OCI-LY1 (cell line): ENCODE results near the gene MAFG.

Experiments used
- H2AFZ ChIP-seq: fragments of 200-600 bp; sonication (generic), shearing (Covaris generic); 2 replicates; pipeline ENCODE4 v1.6.0; 2014; ENCODE audit warnings: antibody characterized with exemption, mild to moderate bottlenecking, low read length
- H3F3A ChIP-seq: fragments of 200-600 bp; sonication (generic), shearing (Covaris generic); 2 replicates; pipeline ENCODE4 v1.6.0; 2014; ENCODE audit warnings: mild to moderate bottlenecking, antibody characterized with exemption, low read length, moderate library complexity; ENCODE audit not compliant: insufficient read depth
- H3K27ac ChIP-seq: fragments of 200-600 bp; sonication (generic); 2 replicates; pipeline ENCODE4 v1.5.1; 2014; ENCODE audit warnings: low read length, mixed run types, mild to moderate bottlenecking, low read depth; ENCODE audit not compliant: poor library complexity, severe bottlenecking
- H3K27me3 ChIP-seq: fragments of 200-600 bp; sonication (generic); 2 replicates; pipeline ENCODE4 v1.6.0; 2014; ENCODE audit warnings: antibody characterized with exemption, mild to moderate bottlenecking, low read length, moderate library complexity; ENCODE audit not compliant: insufficient read depth
- H3K36me3 ChIP-seq: fragments of 200-600 bp; sonication (generic); 2 replicates; pipeline ENCODE4 v1.6.1; 2014; ENCODE audit warnings: mild to moderate bottlenecking, antibody characterized with exemption, low read length, moderate library complexity, mixed read lengths; ENCODE audit not compliant: insufficient read depth
- H3K4me1 ChIP-seq: fragments of 200-600 bp; sonication (generic); 2 replicates; pipeline ENCODE4 v1.5.1; 2014; ENCODE audit warnings: mild to moderate bottlenecking, low read length, moderate library complexity; ENCODE audit not compliant: insufficient read depth, severe bottlenecking
- H3K4me2 ChIP-seq: fragments of 200-600 bp; sonication (generic), shearing (Covaris generic); 2 replicates; pipeline ENCODE4 v1.6.1; 2014; ENCODE audit warnings: low read length
- H3K4me3 ChIP-seq: fragments of 200-600 bp; sonication (generic); 2 replicates; pipeline ENCODE4 v1.5.1; 2014; ENCODE audit warnings: low read length, low read depth, mild to moderate bottlenecking, mixed read lengths; ENCODE audit not compliant: poor library complexity, severe bottlenecking
- H3K79me2 ChIP-seq: fragments of 200-600 bp; shearing (Covaris generic); 2 replicates; pipeline ENCODE4 v1.6.1; 2016; ENCODE audit warnings: mixed run types, low read length, mixed read lengths; ENCODE audit not compliant: insufficient read depth
- H3K9ac ChIP-seq: fragments of 200-600 bp; sonication (generic), shearing (Covaris generic); 2 replicates; pipeline ENCODE4 v1.6.1; 2014; ENCODE audit warnings: mild to moderate bottlenecking, low read length, mixed read lengths
- H3K9me2 ChIP-seq: fragments of 200-600 bp; sonication (generic), shearing (Covaris generic); 2 replicates; pipeline ENCODE4 v1.6.1; 2014; ENCODE audit warnings: low read depth, mild to moderate bottlenecking, low read length, mixed read lengths
- H3K9me3 ChIP-seq: fragments of 200-600 bp; shearing (Covaris generic); 2 replicates; pipeline ENCODE4 v1.6.1; 2014; ENCODE audit warnings: low read length, mixed read lengths
- H4K20me1 ChIP-seq: fragments of 200-600 bp; sonication (generic), shearing (Covaris generic); 2 replicates; pipeline ENCODE4 v1.6.0; 2016; ENCODE audit warnings: mild to moderate bottlenecking, low read length; ENCODE audit not compliant: insufficient read depth
- EZH2 ChIP-seq: fragments of 200-600 bp; sonication (generic), shearing (Covaris generic); IDR thresholded peaks from 2 replicates; pipeline ENCODE4 v1.8.0; 2017; ENCODE audit warnings: borderline replicate concordance, mixed run types, mild to moderate bottlenecking, antibody characterized with exemption, low read length, moderate library complexity, mixed read lengths
- TF ChIP-seq, protein P1 (sequence below): fragments of 200-600 bp; sonication (generic), shearing (Covaris generic); IDR thresholded peaks from 2 replicates; pipeline ENCODE4 v1.5.1; 2017; ENCODE audit warnings: mild to moderate bottlenecking, antibody characterized with exemption, low read length, moderate library complexity, mixed read lengths

The MAFG gene

DNA sequence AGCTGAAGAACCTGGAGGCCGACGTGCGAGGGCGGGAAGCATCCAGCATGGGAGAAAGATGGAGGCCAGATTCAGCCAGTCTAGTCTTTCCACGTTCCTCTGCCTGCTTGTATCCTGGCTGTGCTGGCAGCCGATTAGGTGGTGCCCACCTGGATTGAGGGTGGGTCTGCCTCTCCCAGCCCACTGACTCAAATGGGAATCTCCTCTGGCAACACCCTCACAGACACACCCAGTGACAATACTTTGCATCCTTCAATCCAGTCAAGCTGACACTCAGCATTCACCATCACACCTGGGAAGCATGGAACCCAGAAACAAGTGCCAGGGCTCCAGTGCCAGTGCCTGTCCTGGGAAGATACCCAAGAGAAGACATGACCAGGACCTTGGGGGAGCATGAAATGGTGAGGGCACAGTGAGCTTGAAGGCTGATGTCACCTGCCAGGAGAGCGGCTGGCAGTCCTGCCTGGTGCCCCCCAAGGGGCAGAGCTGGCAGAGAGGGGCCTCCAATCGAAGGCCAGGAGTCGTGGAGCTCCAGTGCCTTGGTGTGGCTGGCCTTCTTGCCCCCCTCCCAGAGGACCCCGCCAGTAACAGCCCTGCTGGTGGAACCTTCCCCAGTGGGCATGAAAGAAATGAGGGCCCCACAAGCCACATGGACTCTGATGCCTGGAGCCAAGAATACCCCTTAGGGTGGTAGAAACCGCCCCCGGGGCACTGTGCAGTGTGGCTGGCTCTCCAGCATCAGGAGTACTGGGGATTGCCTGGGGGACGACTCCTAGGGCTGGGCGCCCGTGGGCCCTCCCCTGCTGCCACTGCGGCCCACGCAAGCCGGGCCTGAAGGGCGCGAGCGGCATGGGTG, 26.1 kb downstream of the MAFG start:
- Histone ChIP-seq H3K27me3 (peaks cover 4% of the 10 kb centered on the region; the same call in 1 of the 2 replicates), H3K9me3 (no peaks in the 10 kb centered on the region), H3K4me3 (no peak overlapping the region), H3K27ac (no peak overlapping the region), H3F3A (no peaks in the 10 kb centered on the region), H3K9ac (no peak overlapping the region), H3K4me1 (peaks cover 9% of the 10 kb centered on the region), H2AFZ (no peak overlapping the region), H3K79me2 (no peaks in the 10 kb centered on the region), H3K9me2 (no peaks in the 10 kb centered on the region), H3K4me2 (no peak overlapping the region), H4K20me1 (no peaks in the 10 kb centered on the region), H3K36me3 (peaks cover 70% of the 10 kb centered on the region)
- no peak for TF ChIP-seq EZH2
- TF ChIP-seq, protein P1, sequence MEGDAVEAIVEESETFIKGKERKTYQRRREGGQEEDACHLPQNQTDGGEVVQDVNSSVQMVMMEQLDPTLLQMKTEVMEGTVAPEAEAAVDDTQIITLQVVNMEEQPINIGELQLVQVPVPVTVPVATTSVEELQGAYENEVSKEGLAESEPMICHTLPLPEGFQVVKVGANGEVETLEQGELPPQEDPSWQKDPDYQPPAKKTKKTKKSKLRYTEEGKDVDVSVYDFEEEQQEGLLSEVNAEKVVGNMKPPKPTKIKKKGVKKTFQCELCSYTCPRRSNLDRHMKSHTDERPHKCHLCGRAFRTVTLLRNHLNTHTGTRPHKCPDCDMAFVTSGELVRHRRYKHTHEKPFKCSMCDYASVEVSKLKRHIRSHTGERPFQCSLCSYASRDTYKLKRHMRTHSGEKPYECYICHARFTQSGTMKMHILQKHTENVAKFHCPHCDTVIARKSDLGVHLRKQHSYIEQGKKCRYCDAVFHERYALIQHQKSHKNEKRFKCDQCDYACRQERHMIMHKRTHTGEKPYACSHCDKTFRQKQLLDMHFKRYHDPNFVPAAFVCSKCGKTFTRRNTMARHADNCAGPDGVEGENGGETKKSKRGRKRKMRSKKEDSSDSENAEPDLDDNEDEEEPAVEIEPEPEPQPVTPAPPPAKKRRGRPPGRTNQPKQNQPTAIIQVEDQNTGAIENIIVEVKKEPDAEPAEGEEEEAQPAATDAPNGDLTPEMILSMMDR: no peak

DNA sequence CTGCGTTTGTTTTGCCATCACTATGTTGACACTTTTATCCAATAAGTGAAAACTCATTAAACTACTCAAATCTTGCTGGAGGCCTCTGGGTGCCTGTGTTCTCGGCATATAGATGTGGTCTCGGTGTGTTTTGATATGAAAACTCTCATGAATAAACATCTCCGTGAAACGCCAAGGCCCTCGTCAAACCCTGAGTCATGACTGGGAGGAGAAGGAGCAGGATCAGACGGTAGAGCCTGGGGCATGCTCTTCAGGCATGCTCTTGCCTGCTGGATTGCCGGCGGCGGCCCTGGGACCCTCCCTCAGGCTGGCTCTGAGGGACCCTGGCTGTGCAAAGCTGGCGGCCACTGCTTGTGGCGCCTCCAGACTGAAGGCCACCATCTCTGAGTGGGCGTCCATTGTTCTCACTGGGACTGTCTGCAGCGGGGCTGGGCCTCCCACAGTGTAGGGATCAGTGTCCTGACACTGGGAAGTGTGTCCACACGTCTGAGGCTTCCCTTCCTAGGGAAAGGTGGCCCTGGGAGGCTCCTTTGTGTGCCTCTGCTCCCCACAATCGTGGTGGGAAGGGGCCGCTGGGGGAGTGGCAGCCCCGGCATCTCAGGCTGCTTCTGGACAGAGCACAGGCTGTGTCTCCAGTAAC, 27.2 kb downstream of the MAFG start:
- Histone ChIP-seq H3K9me3 (no peaks in the 10 kb centered on the region), H3K4me1 (peaks cover 9% of the 10 kb centered on the region), H3F3A (no peaks in the 10 kb centered on the region), H4K20me1 (no peaks in the 10 kb centered on the region), H2AFZ (no peak overlapping the region), H3K79me2 (no peaks in the 10 kb centered on the region), H3K27me3 (peaks cover 4% of the 10 kb centered on the region; the same call in 1 of the 2 replicates), H3K9me2 (no peaks in the 10 kb centered on the region), H3K4me2 (no peak overlapping the region), H3K27ac (no peak overlapping the region), H3K4me3 (no peak overlapping the region), H3K9ac (no peak overlapping the region), H3K36me3 (peaks cover 66% of the 10 kb centered on the region)
- TF ChIP-seq, protein P1: no peak
- no peak for TF ChIP-seq EZH2

DNA sequence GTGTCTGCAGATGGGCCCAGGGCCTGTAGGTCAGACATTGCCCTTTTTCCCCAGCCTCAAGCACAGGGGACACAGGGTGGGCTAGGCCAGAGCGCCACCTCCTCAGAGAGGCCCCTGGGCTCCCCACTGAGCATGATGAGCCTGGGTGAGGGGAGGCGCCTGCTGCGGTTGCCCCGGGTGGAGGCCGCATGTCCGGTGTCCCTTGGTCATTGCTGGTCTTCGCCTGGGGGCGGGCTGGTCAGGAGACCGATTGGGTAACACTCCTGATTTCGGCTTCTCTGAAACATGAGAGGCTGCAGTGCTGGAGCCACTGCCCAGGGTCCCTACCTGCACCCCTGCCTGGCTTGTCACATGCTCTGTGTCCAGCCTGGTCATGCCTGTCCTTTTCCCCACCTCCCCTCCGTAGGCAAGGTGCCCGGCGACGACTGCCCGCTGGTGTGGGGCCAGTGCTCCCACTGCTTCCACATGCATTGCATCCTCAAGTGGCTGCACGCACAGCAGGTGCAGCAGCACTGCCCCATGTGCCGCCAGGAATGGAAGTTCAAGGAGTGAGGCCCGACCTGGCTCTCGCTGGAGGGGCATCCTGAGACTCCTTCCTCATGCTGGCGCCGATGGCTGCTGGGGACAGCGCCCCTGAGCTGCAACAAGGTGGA, 27.9 kb downstream of the MAFG start:
- TF ChIP-seq, protein P1: no peak
- TF ChIP-seq EZH2: no peak
- H3K4me3 ChIP-seq: no peak overlapping the region
- no peak overlapping the region for H3K27ac ChIP-seq
- H3F3A ChIP-seq: no peaks in the 10 kb centered on the region
- H3K9me3 ChIP-seq: no peaks in the 10 kb centered on the region
- H3K36me3 ChIP-seq: peaks cover 62% of the 10 kb centered on the region
- H2AFZ ChIP-seq: no peak overlapping the region
- no peak overlapping the region for H3K4me2 ChIP-seq
- peaks cover 9% of the 10 kb centered on the region for H3K4me1 ChIP-seq
- peaks cover 4% of the 10 kb centered on the region; the same call in 1 of the 2 replicates for H3K27me3 ChIP-seq
- no peaks in the 10 kb centered on the region for H3K9me2 ChIP-seq
- no peak overlapping the region for H3K9ac ChIP-seq
- H4K20me1 ChIP-seq: no peaks in the 10 kb centered on the region
- H3K79me2 ChIP-seq: no peaks in the 10 kb centered on the region
